K562 (cell line): ENCODE measurements around the gene BHLHE40. TPM values are rescaled to one million over a fixed set of nuclear protein-coding genes. Genes with fewer than 3 reads are reported as not detected.

Source experiments
- BRF1 ChIP-seq: IDR thresholded peaks from 3 replicates; pipeline ENCODE4 v1.6.1; 2011; ENCODE audit warnings: borderline replicate concordance, mild to moderate bottlenecking; ENCODE audit not compliant: insufficient read length; ENCODE audit errors: extremely low read depth
- CEBPG ChIP-seq, 3 experiments: fragments of 200-800 bp in 1 of 3; sonication (Bioruptor generic) in 1 of 3; sonication (generic) in 1 of 3; formaldehyde crosslinking in 1 of 3; IDR thresholded peaks in 2 of 3; conservative IDR thresholded peaks in 1 of 3; 2 replicates each; pipeline versions ENCODE4 v1.6.1 to v1.8.0; 2016 to 2022; ENCODE audit warnings: missing compliant biosample characterization in 2 of 3, missing genetic modification characterization in 2 of 3, mild to moderate bottlenecking in 1 of 3, missing genetic modification reagents in 1 of 3
- CHD1 ChIP-seq: fragments of 200-600 bp; sonication (generic); IDR thresholded peaks from one replicate; pipeline ENCODE4 v1.6.1; 2012; ENCODE audit warnings: mild to moderate bottlenecking, moderate library complexity, low read length, inconsistent platforms
- ETV1 ChIP-seq: fragments of 450-650 bp; conservative IDR thresholded peaks from 2 replicates; pipeline ENCODE4 v1.6.1; 2016; ENCODE audit warnings: missing genetic modification characterization, control low read depth, low read depth, missing compliant biosample characterization
- ETV5 ChIP-seq: sonication (generic); formaldehyde crosslinking; IDR thresholded peaks from 2 replicates; pipeline ENCODE4 v1.4.0; 2020; ENCODE audit warnings: low read depth, mild to moderate bottlenecking, missing genetic modification reagents
- GABPB1 ChIP-seq: sonication (generic); formaldehyde crosslinking; IDR thresholded peaks from 2 replicates; pipeline ENCODE4 v1.8.0; 2022; ENCODE audit warnings: mild to moderate bottlenecking, missing genetic modification reagents
- GATA2 ChIP-seq: sonication (generic); formaldehyde crosslinking; IDR thresholded peaks from 2 replicates; pipeline ENCODE4 v1.4.0; 2020; ENCODE audit warnings: mild to moderate bottlenecking, missing genetic modification reagents
- GTF2A2 ChIP-seq: IDR thresholded peaks from 2 replicates; pipeline ENCODE4 v1.6.1; 2016; ENCODE audit warnings: mild to moderate bottlenecking, missing genetic modification characterization, missing compliant biosample characterization
- HEY1 ChIP-seq: fragments of 250-450 bp; sonication (Bioruptor Pico); IDR thresholded peaks from 2 replicates; pipeline ENCODE4 v1.5.0; 2020; ENCODE audit warnings: mild to moderate bottlenecking, moderate library complexity, borderline replicate concordance
- KDM2B ChIP-seq: fragments of 250-450 bp; sonication (Bioruptor Pico); IDR thresholded peaks from 2 replicates; pipeline ENCODE4 v1.8.0; 2021; ENCODE audit warnings: mild to moderate bottlenecking, moderate library complexity
- NUFIP1 ChIP-seq: fragments of 450-650 bp; IDR thresholded peaks from 2 replicates; pipeline ENCODE4 v1.6.1; 2018; ENCODE audit not compliant: partially characterized antibody
- RCOR1 ChIP-seq, 2 experiments: IDR thresholded peaks; 2 replicates each; pipeline ENCODE4 v1.6.1; 2012; ENCODE audit warnings: low read depth in 2 of 2, low read length in 2 of 2, borderline replicate concordance in 1 of 2, improper control_type of control experiment in 1 of 2
- RHOXF2B ChIP-seq: fragments of 250-450 bp; sonication (Bioruptor Pico); conservative IDR thresholded peaks from 2 replicates; pipeline ENCODE4 v1.5.1; 2021
- TGIF2 ChIP-seq: sonication (generic); formaldehyde crosslinking; IDR thresholded peaks from 2 replicates; pipeline ENCODE4 v1.8.1; 2022; ENCODE audit warnings: mild to moderate bottlenecking, missing genetic modification reagents, moderate library complexity
- THRAP3 ChIP-seq: fragments of 450-650 bp; IDR thresholded peaks from 2 replicates; pipeline ENCODE4 v1.6.1; 2016; ENCODE audit warnings: mild to moderate bottlenecking, inconsistent platforms, borderline replicate concordance
- ZFP1 ChIP-seq: fragments of 450-650 bp; formaldehyde crosslinking; IDR thresholded peaks from 2 replicates; pipeline ENCODE4 v1.4.0; 2020; ENCODE audit warnings: mild to moderate bottlenecking, mixed read lengths
- ZNF217 ChIP-seq: sonication (generic); formaldehyde crosslinking; IDR thresholded peaks from 2 replicates; pipeline ENCODE4 v1.8.0; 2022; ENCODE audit warnings: mild to moderate bottlenecking, missing genetic modification reagents
- ZNF347 ChIP-seq: fragments of 450-650 bp; formaldehyde crosslinking; IDR thresholded peaks from 2 replicates; pipeline ENCODE4 v1.4.0; 2020; ENCODE audit warnings: low read depth, mild to moderate bottlenecking, moderate library complexity
- ZNF431 ChIP-seq: sonication (generic); formaldehyde crosslinking; IDR thresholded peaks from 2 replicates; pipeline ENCODE4 v1.8.0; 2022; ENCODE audit warnings: mild to moderate bottlenecking, missing genetic modification reagents
- polyA plus RNA-seq, 8 experiments: library from polyadenylated mRNA; depleted of rRNA in 4 of 8; stranded (reverse) in 5 of 8; unstranded in 3 of 8; fragments of >200 nt; fragmentation: Nextera tagmentation in 2 of 8; fragmentation: Illumina TruSeq in 1 of 8; extraction: Ambion mirVana in 2 of 8; extraction: Trizol in 1 of 8; gene quantifications; 2 replicates each; pipeline versions ENCODE4 v1.2.1 to v1.2.3, GENCODE V29; 2011 to 2014; ENCODE audit warnings: inconsistent platforms in 1 of 8, missing spikeins in 1 of 8
- total RNA-seq, 7 experiments: library from RNA; depleted of rRNA in 6 of 7; stranded (reverse); fragments of >200 nt in 6 of 7; fragmentation: Illumina TruSeq in 2 of 7; extraction: Trizol in 2 of 7; gene quantifications; 2 replicates each; pipeline versions ENCODE4 v1.2.1 to v1.2.3, GENCODE V29; 2011 to 2021; ENCODE audit warnings: low replicate concordance in 1 of 7
- TF ChIP-seq, protein P1 (sequence below), 2 experiments: IDR thresholded peaks; 2 replicates each; pipeline ENCODE4 v1.6.1; 2012; ENCODE audit warnings: improper control_type of control experiment in 2 of 2, low read depth in 2 of 2, low read length in 2 of 2, borderline replicate concordance in 1 of 2
- TF ChIP-seq, protein P2 (sequence below): fragments of 250-450 bp; sonication (Bioruptor Pico); IDR thresholded peaks from 2 replicates; pipeline ENCODE4 v1.9.0; 2021; ENCODE audit warnings: mild to moderate bottlenecking
- TF ChIP-seq, protein P3 (sequence below): fragments of 450-650 bp; formaldehyde crosslinking; IDR thresholded peaks from 2 replicates; pipeline ENCODE4 v1.4.0; 2020; ENCODE audit warnings: mild to moderate bottlenecking, moderate library complexity
- TF ChIP-seq, protein P4 (sequence below), 3 experiments: fragments of 200-800 bp in 1 of 3; sonication (Bioruptor generic) in 1 of 3; sonication (generic) in 1 of 3; formaldehyde crosslinking in 1 of 3; IDR thresholded peaks; 2 replicates each; pipeline versions ENCODE4 v1.6.1 to v1.8.0; 2016 to 2022; ENCODE audit warnings: mild to moderate bottlenecking in 2 of 3, missing compliant biosample characterization in 2 of 3, missing genetic modification characterization in 2 of 3, missing genetic modification reagents in 1 of 3

Gene BHLHE40
- total and polyA plus RNA-seq, 9 of the 15 experiments (the other 6 are each of a cell fraction or from before 2014, with no cell fraction given) = 12.0 to 83.9 (median 31.4) TPM

DNA sequence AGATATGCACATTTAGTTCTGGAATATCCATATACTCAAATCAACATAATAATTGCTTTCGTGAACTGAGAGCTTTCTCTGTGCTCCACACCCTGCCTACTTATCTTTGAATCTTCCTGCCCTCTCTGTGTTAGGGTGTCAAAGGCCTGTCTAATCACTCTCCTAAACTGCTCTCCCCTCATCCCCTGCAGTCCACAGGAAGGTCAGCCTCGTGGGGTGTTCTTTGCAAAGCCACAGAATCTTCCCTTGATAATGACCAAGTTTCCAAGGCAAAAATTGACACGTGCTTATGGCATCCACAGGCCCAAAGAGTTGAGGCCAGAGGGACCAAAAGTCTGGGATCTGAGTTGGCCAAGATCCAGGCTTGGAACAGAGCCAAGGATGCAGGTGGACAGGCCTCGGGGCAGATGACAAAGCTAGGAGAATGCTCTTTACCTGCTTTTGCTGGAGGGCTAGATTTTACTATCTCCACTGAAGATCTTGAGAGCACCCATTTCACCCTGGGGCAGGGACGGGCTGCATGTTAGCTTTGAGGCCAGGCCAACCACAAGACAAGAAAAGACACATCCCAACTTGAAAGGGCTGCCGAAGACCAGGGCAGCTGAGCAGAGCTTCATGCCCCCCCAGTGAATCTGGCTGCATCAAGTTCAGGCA lies 20.4 kb downstream of the BHLHE40 start (continued):
- TF ChIP-seq GATA2 (CRISPR knock-in tag) = peak; percentile 65
- TF ChIP-seq THRAP3 = no peak
- TF ChIP-seq ETV5 (CRISPR knock-in tag) = no peak
- TF ChIP-seq, protein P1, sequence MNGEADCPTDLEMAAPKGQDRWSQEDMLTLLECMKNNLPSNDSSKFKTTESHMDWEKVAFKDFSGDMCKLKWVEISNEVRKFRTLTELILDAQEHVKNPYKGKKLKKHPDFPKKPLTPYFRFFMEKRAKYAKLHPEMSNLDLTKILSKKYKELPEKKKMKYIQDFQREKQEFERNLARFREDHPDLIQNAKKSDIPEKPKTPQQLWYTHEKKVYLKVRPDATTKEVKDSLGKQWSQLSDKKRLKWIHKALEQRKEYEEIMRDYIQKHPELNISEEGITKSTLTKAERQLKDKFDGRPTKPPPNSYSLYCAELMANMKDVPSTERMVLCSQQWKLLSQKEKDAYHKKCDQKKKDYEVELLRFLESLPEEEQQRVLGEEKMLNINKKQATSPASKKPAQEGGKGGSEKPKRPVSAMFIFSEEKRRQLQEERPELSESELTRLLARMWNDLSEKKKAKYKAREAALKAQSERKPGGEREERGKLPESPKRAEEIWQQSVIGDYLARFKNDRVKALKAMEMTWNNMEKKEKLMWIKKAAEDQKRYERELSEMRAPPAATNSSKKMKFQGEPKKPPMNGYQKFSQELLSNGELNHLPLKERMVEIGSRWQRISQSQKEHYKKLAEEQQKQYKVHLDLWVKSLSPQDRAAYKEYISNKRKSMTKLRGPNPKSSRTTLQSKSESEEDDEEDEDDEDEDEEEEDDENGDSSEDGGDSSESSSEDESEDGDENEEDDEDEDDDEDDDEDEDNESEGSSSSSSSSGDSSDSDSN (IDR thresholded peaks at IDR 0.05; ENCODE audit: borderline replicate concordance in 1 of 2, low read depth in 2 of 2, low read length in 2 of 2) = no peak
- no peak for TF ChIP-seq KDM2B (CRISPR knock-in tag)
- TF ChIP-seq RHOXF2B = no peak
- TF ChIP-seq, protein P2, sequence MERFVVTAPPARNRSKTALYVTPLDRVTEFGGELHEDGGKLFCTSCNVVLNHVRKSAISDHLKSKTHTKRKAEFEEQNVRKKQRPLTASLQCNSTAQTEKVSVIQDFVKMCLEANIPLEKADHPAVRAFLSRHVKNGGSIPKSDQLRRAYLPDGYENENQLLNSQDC = no peak
- TF ChIP-seq BRF1 = no peak
- TF ChIP-seq ZFP1 (CRISPR knock-in tag) = no peak
- no peak for TF ChIP-seq ZNF217 (CRISPR knock-in tag)
- TF ChIP-seq TGIF2 (CRISPR knock-in tag) = no peak
- TF ChIP-seq CEBPG (CRISPR knock-in tag; IDR thresholded peaks at IDR 0.05) = no peak
- no peak for TF ChIP-seq CEBPG (tag; conservative IDR thresholded peaks at IDR 0.05 in 1 of 2, IDR thresholded peaks at IDR 0.05 in 1 of 2)
- TF ChIP-seq, protein P3, sequence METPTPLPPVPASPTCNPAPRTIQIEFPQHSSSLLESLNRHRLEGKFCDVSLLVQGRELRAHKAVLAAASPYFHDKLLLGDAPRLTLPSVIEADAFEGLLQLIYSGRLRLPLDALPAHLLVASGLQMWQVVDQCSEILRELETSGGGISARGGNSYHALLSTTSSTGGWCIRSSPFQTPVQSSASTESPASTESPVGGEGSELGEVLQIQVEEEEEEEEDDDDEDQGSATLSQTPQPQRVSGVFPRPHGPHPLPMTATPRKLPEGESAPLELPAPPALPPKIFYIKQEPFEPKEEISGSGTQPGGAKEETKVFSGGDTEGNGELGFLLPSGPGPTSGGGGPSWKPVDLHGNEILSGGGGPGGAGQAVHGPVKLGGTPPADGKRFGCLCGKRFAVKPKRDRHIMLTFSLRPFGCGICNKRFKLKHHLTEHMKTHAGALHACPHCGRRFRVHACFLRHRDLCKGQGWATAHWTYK (CRISPR knock-in tag) = peak; percentile 52; the same call in 1 of the 2 replicates
- no peak for TF ChIP-seq HEY1 (CRISPR knock-in tag)
- peak in 1 of 2 experiments; percentile 65; a peak in 2 of 4 replicates for TF ChIP-seq RCOR1 (IDR thresholded peaks at IDR 0.05; ENCODE audit: borderline replicate concordance in 1 of 2, low read depth in 2 of 2, low read length in 2 of 2)
- TF ChIP-seq ETV1 = no peak
- TF ChIP-seq, protein P4, sequence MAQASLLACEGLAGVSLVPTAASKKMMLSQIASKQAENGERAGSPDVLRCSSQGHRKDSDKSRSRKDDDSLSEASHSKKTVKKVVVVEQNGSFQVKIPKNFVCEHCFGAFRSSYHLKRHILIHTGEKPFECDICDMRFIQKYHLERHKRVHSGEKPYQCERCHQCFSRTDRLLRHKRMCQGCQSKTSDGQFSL (CRISPR knock-in tag; IDR thresholded peaks at IDR 0.05) = no peak
- TF ChIP-seq, protein P4 (tag; IDR thresholded peaks at IDR 0.05) = no peak
- TF ChIP-seq GABPB1 (CRISPR knock-in tag) = no peak
- no peak for TF ChIP-seq ZNF347 (CRISPR knock-in tag)
- no peak for TF ChIP-seq GTF2A2 (tag)
- no peak for TF ChIP-seq ZNF431 (CRISPR knock-in tag)
- no peak for TF ChIP-seq NUFIP1
- no peak for TF ChIP-seq CHD1
